ENCODE data around the gene HDAC7. TPM values are rescaled to one million over a fixed set of nuclear protein-coding genes. Genes with fewer than 3 reads are reported as not detected.

The HDAC7 gene
- 55.1 and 60.1 TPM in 2 replicates for total RNA-seq (2014; rRNA removed; shearing (Covaris generic))
- 37.3 and 41.3 TPM in 2 replicates for polyA plus RNA-seq (2016; fragmentation: Nextera tagmentation; extraction: Ambion mirVana)
- long read RNA-seq, partial matches to known transcripts, result 5 of 14 reads
- long read RNA-seq, other reads (novel, unspliced or antisense), result 9 of 14 reads

DNA sequence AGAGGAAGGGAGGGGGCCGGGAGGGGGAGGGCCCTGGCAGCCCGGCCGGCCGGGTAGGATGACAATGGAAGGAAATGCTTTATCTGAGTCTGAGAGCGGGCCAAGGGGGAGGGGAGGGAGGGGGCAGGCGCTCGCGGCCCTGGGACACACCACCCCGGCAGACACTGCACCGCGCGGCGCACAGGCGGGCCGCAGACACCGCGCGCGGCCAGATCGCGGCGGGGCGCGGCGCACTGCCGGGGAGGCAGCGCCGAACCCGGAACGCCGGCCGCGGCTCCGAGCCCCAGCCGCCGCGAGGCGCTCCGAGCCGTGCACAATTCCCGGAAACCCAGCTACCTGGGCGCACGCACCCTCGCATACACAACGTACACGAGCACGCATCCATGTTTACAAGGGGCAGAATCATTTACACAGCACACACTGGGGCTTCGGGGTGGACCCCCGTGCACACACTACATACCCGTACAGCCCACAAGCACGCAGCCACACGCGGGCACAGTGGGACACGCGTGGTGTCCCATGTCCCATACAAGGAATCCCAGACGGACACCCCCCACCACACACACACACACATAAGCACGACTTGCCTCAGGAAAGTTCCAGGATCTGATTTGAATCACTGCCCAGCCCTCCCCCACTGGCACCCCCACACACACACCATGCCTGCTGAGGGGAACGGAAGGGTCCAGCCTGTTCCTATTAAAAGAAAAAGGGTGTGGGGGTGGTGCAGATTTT lies at the start of gene HDAC7:
Gene HDAC7 (minus strand): TSS at position 8 of the 735 bp plus-strand sequence. CDS start 118 bp downstream, outside the sequence.
- Mint-ChIP-seq H3K27me3 (ENCODE audit: insufficient read depth, low read depth, poor library complexity) (peaks cover 19% of the 10 kb centered on the region), H3K4me3 (peak within 1 kb of the TSS; percentile 90), H3K9me3 (no peaks in the 10 kb centered on the region), H3K27ac (peak within 1 kb of the TSS; percentile 99), H3K4me1 (peaks cover 64% of the 10 kb centered on the region), H3K36me3 (ENCODE audit: low read depth) (peaks cover 5% of the 10 kb centered on the region)
- H3F3A ChIP-seq (replicated peaks; ENCODE audit: low read depth), result peaks cover 3% of the 10 kb centered on the region; the same call in 1 of the 2 replicates
- TF ChIP-seq EZH2phosphoT487 (IDR thresholded peaks at IDR 0.05; ENCODE audit: unreplicated experiment) (no peak), POLR2AphosphoS5 (IDR thresholded peaks at IDR 0.05; ENCODE audit: low read depth) (peak; percentile 46), CREB1 (CRISPR knock-in tag; IDR thresholded peaks at IDR 0.05; ENCODE audit: low read depth) (no peak)
- peak within 1 kb of the TSS; percentile 77 for H2AFZ ChIP-seq
- H3K9me2 ChIP-seq (ENCODE audit: insufficient read depth), result 0 out of 2 replicates have a peak, but pooled peaks cover 3% of the 10 kb centered on the region
- H4K20me1 ChIP-seq (replicated peaks; ENCODE audit: insufficient read depth), result peaks cover 3% of the 10 kb centered on the region; the same call in 1 of the 2 replicates
- peak within 1 kb of the TSS; percentile 99 for H3K4me2 ChIP-seq
- H3K4me1 ChIP-seq (ENCODE audit: insufficient read depth), result peaks cover 57% of the 10 kb centered on the region
- H3K27me3 ChIP-seq (ENCODE audit: insufficient read depth), result no peaks in the 10 kb centered on the region
- peaks cover 47% of the 10 kb centered on the region for H3K79me2 ChIP-seq (replicated peaks; ENCODE audit: insufficient read depth)
- H3K36me3 ChIP-seq (ENCODE audit: insufficient read depth), result no peaks in the 10 kb centered on the region
- ATAC-seq (peak; percentile 35), DNase-seq (ENCODE audit: low spot score) (peak; percentile 89)
- peak within 1 kb of the TSS; percentile 96 for H3K27ac ChIP-seq (ENCODE audit: low read depth)
- H3K4me3 ChIP-seq, result peak within 1 kb of the TSS; percentile 87

DNA sequence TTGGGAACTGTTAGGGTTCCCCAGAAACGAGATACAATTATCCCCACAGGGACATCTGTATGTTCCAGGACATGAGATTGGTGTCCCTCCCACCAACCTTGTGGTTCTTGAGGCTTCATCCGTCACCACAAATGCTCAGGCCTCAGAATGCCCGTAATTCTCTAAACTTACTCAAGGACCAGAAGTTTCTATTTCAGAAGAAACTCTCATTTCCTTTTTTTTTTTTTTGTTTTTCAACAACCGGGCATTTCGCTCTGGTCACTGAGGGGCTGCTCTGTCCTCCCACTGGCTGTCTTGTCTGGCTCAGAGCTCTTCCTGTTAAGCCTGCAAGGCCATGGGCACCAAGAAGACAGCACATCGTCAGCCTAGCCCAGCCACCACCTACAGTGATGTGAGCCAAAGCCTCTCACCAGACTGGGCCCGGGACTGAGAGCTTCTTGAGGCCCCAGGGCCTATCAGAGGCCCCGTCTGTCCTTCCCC lies 48.9 kb upstream of the HDAC7 start:
- Mint-ChIP-seq H3K4me1 (peaks cover under 1% of the 10 kb centered on the region; the same call in 1 of the 3 replicates), H3K4me3 (no peak overlapping the region), H3K27ac (no peak overlapping the region), H3K9me3 (no peaks in the 10 kb centered on the region; the same call in 2 of the 3 replicates), H3K36me3 (ENCODE audit: low read depth) (no peaks in the 10 kb centered on the region; the same call in 2 of the 3 replicates), H3K27me3 (ENCODE audit: insufficient read depth, low read depth, poor library complexity) (peaks cover 4% of the 10 kb centered on the region)
- no peaks in the 10 kb centered on the region for H3K36me3 ChIP-seq (ENCODE audit: insufficient read depth)
- no peaks in the 10 kb centered on the region for H3F3A ChIP-seq (replicated peaks; ENCODE audit: low read depth)
- H2AFZ ChIP-seq, result no peak overlapping the region
- peaks cover under 1% of the 10 kb centered on the region; the same call in 1 of the 2 replicates for H3K4me1 ChIP-seq (ENCODE audit: insufficient read depth)
- H4K20me1 ChIP-seq (replicated peaks; ENCODE audit: insufficient read depth), result no peaks in the 10 kb centered on the region; the same call in 1 of the 2 replicates
- TF ChIP-seq EZH2phosphoT487 (IDR thresholded peaks at IDR 0.05; ENCODE audit: unreplicated experiment) (no peak), EZH2 (IDR thresholded peaks at IDR 0.05; ENCODE audit: low read depth, unreplicated experiment) (no peak)
- TF ChIP-seq, protein P1, sequence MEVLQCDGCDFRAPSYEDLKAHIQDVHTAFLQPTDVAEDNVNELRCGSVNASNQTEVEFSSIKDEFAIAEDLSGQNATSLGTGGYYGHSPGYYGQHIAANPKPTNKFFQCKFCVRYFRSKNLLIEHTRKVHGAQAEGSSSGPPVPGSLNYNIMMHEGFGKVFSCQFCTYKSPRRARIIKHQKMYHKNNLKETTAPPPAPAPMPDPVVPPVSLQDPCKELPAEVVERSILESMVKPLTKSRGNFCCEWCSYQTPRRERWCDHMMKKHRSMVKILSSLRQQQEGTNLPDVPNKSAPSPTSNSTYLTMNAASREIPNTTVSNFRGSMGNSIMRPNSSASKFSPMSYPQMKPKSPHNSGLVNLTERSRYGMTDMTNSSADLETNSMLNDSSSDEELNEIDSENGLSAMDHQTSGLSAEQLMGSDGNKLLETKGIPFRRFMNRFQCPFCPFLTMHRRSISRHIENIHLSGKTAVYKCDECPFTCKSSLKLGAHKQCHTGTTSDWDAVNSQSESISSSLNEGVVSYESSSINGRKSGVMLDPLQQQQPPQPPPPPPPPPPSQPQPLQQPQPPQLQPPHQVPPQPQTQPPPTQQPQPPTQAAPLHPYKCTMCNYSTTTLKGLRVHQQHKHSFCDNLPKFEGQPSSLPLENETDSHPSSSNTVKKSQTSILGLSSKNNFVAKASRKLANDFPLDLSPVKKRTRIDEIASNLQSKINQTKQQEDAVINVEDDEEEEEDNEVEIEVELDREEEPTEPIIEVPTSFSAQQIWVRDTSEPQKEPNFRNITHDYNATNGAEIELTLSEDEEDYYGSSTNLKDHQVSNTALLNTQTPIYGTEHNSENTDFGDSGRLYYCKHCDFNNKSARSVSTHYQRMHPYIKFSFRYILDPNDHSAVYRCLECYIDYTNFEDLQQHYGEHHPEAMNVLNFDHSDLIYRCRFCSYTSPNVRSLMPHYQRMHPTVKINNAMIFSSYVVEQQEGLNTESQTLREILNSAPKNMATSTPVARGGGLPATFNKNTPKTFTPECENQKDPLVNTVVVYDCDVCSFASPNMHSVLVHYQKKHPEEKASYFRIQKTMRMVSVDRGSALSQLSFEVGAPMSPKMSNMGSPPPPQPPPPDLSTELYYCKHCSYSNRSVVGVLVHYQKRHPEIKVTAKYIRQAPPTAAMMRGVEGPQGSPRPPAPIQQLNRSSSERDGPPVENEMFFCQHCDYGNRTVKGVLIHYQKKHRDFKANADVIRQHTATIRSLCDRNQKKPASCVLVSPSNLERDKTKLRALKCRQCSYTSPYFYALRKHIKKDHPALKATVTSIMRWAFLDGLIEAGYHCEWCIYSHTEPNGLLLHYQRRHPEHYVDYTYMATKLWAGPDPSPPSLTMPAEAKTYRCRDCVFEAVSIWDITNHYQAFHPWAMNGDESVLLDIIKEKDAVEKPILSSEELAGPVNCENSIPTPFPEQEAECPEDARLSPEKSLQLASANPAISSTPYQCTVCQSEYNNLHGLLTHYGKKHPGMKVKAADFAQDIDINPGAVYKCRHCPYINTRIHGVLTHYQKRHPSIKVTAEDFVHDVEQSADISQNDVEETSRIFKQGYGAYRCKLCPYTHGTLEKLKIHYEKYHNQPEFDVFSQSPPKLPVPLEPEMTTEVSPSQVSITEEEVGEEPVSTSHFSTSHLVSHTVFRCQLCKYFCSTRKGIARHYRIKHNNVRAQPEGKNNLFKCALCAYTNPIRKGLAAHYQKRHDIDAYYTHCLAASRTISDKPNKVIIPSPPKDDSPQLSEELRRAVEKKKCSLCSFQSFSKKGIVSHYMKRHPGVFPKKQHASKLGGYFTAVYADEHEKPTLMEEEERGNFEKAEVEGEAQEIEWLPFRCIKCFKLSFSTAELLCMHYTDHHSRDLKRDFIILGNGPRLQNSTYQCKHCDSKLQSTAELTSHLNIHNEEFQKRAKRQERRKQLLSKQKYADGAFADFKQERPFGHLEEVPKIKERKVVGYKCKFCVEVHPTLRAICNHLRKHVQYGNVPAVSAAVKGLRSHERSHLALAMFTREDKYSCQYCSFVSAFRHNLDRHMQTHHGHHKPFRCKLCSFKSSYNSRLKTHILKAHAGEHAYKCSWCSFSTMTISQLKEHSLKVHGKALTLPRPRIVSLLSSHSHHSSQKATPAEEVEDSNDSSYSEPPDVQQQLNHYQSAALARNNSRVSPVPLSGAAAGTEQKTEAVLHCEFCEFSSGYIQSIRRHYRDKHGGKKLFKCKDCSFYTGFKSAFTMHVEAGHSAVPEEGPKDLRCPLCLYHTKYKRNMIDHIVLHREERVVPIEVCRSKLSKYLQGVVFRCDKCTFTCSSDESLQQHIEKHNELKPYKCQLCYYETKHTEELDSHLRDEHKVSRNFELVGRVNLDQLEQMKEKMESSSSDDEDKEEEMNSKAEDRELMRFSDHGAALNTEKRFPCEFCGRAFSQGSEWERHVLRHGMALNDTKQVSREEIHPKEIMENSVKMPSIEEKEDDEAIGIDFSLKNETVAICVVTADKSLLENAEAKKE (CRISPR knock-in tag; IDR thresholded peaks at IDR 0.05), result no peak
- TF ChIP-seq, protein P2, sequence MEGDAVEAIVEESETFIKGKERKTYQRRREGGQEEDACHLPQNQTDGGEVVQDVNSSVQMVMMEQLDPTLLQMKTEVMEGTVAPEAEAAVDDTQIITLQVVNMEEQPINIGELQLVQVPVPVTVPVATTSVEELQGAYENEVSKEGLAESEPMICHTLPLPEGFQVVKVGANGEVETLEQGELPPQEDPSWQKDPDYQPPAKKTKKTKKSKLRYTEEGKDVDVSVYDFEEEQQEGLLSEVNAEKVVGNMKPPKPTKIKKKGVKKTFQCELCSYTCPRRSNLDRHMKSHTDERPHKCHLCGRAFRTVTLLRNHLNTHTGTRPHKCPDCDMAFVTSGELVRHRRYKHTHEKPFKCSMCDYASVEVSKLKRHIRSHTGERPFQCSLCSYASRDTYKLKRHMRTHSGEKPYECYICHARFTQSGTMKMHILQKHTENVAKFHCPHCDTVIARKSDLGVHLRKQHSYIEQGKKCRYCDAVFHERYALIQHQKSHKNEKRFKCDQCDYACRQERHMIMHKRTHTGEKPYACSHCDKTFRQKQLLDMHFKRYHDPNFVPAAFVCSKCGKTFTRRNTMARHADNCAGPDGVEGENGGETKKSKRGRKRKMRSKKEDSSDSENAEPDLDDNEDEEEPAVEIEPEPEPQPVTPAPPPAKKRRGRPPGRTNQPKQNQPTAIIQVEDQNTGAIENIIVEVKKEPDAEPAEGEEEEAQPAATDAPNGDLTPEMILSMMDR (conservative IDR thresholded peaks at IDR 0.05; ENCODE audit: low read depth in 2 of 2), result no peak
- H3K27me3 ChIP-seq (ENCODE audit: insufficient read depth), result no peaks in the 10 kb centered on the region
- no peak for ATAC-seq
- H3K4me3 ChIP-seq, result no peak overlapping the region
- no peak overlapping the region for H3K4me2 ChIP-seq
- DNase-seq (ENCODE audit: low spot score), result no peak
- no peak overlapping the region for H3K27ac ChIP-seq (ENCODE audit: low read depth)
- H3K79me2 ChIP-seq (replicated peaks; ENCODE audit: insufficient read depth), result no peaks in the 10 kb centered on the region
- H3K9me2 ChIP-seq (ENCODE audit: insufficient read depth), result no peaks in the 10 kb centered on the region

Measured in GM23338 (cell line).